Measurements from ENCODE around the gene MDK. TPM values are rescaled to one million over a fixed set of nuclear protein-coding genes. Genes with fewer than 3 reads are reported as not detected.

The MDK gene
- total and polyA plus RNA-seq, 2 donors (not counting 3 experiments of a cell fraction or from before 2014, with no cell fraction given) = 331 to 893 TPM

DNA sequence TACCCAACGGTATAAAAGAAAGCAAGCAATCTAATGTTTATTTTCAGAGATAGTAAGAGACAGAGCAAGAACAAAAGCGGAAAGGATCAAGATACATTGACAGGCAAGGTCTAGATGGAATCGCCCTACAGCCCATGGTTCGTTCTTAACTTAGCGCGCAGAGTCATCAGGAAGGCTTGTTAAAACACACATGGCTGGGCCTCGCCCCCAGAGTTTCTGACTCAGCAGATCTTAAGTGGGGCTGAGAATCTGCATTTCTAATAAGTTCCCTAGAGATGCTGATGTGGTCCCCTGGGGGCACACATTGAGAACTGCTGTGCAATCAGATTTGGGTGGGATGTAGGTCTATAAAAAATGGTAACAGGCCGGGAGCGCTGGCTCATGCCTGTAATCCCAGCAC, 45.9 kb downstream of the MDK start:
- no peaks in the 10 kb centered on the region for H3K9me3 ChIP-seq (replicated peaks; ENCODE audit: control insufficient read depth, insufficient read depth, low read length)
- TF ChIP-seq, protein P1, sequence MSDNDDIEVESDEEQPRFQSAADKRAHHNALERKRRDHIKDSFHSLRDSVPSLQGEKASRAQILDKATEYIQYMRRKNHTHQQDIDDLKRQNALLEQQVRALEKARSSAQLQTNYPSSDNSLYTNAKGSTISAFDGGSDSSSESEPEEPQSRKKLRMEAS (IDR thresholded peaks at IDR 0.05; ENCODE audit: insufficient read depth, insufficient read length) = no peak
- TF ChIP-seq FOS (IDR thresholded peaks at IDR 0.05; ENCODE audit: borderline replicate concordance, insufficient read depth, low read length) (no peak), GATA2 (IDR thresholded peaks at IDR 0.05; ENCODE audit: insufficient read depth, insufficient read length, low read depth, low read length) (no peak), JUN (IDR thresholded peaks at IDR 0.05; ENCODE audit: borderline replicate concordance, insufficient read depth, insufficient read length, low read depth) (no peak), POLR2A (IDR thresholded peaks at IDR 0.05; ENCODE audit: low read depth, low read length) (no peak), POLR2AphosphoS5 (IDR thresholded peaks at IDR 0.05; ENCODE audit: insufficient read depth, low read depth, low read length) (no peak), EZH2 (IDR thresholded peaks at IDR 0.05; ENCODE audit: borderline replicate concordance, low read depth, low read length, severe bottlenecking) (no peak), MYC (IDR thresholded peaks at IDR 0.05; ENCODE audit: low read depth, low read length) (no peak)
- TF ChIP-seq, protein P2, sequence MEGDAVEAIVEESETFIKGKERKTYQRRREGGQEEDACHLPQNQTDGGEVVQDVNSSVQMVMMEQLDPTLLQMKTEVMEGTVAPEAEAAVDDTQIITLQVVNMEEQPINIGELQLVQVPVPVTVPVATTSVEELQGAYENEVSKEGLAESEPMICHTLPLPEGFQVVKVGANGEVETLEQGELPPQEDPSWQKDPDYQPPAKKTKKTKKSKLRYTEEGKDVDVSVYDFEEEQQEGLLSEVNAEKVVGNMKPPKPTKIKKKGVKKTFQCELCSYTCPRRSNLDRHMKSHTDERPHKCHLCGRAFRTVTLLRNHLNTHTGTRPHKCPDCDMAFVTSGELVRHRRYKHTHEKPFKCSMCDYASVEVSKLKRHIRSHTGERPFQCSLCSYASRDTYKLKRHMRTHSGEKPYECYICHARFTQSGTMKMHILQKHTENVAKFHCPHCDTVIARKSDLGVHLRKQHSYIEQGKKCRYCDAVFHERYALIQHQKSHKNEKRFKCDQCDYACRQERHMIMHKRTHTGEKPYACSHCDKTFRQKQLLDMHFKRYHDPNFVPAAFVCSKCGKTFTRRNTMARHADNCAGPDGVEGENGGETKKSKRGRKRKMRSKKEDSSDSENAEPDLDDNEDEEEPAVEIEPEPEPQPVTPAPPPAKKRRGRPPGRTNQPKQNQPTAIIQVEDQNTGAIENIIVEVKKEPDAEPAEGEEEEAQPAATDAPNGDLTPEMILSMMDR (IDR thresholded peaks at IDR 0.05; ENCODE audit: extremely low read depth in 1 of 2, insufficient read depth in 1 of 2, low read depth in 1 of 2, low read length in 2 of 2) = no peak
- H3K36me3 ChIP-seq (ENCODE audit: control insufficient read depth in 2 of 2, extremely low read depth in 1 of 2, insufficient read depth in 2 of 2, low read length in 2 of 2) = peaks cover 0 to 3% of the 10 kb centered on the region in 2 experiments
- CTCF ChIA-PET = no interaction called here
- H4K20me1 ChIP-seq (replicated peaks; ENCODE audit: control insufficient read depth, extremely low read depth, insufficient read depth, low read length) = no peaks in the 10 kb centered on the region
- H3K4me2 ChIP-seq (ENCODE audit: insufficient read depth, low read length) = no peak overlapping the region
- no peak overlapping the region for H3K27ac ChIP-seq (ENCODE audit: insufficient read depth, low read depth, low read length)
- no peaks in the 10 kb centered on the region for H3K4me1 ChIP-seq (ENCODE audit: control insufficient read depth, extremely low read depth, insufficient read depth, low read length)
- no peak for DNase-seq (ENCODE audit: low read depth, low spot score)
- no peak for FAIRE-seq
- H3K27me3 ChIP-seq (ENCODE audit: control insufficient read depth in 2 of 2, insufficient read depth in 2 of 2, low read length in 2 of 2) = no peaks in the 10 kb centered on the region
- H2AFZ ChIP-seq (ENCODE audit: low read depth, low read length) = no peak overlapping the region
- H3K4me3 ChIP-seq (replicated peaks in 1 of 3; ENCODE audit: insufficient read depth in 1 of 3, low read depth in 1 of 3, low read length in 3 of 3) = no peak overlapping the region
- BruUV-seq (replicated peaks) = no TSS peak
- H3K79me2 ChIP-seq (ENCODE audit: control insufficient read depth, insufficient read depth, low read length) = no peaks in the 10 kb centered on the region
- no peak overlapping the region for H3K9ac ChIP-seq (replicated peaks; ENCODE audit: extremely low read depth, insufficient read depth, low read length)
- dilution Hi-C loops (cut with MboI; ENCODE audit: extremely low pct_ligation_motif_present, low sequenced_read_pairs) (no loop called here), intact Hi-C loops (cut with micrococcal nuclease) (no loop called here)
- no peaks in the 10 kb centered on the region for H3K9me1 ChIP-seq (replicated peaks; ENCODE audit: control insufficient read depth, extremely low read depth, insufficient read depth, low read length)
- POLR2A ChIA-PET = no interaction called here
